ENCODE measurements around the gene LRRC27.

The LRRC27 gene

DNA sequence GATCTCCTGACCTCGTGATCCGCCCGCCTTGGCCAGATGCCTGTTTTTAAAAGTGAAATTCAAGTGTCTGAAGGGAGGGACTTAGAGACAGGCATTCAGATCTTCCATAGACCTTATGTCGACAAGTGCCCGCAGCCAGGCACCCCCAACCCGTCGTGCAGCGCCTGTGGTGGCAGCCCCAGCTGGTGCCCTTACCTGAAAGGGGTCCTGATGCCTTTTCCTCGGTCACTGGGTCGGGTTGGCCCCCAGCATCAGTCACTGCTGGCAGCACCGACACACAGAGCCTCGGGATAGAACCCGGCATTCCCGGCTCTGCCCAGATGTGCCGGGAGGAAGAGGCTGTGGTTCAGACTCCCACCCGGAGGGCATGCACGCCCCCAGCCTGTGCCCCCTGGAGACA, 23.3 kb downstream of the LRRC27 start:
- Histone ChIP-seq H3K4me1 (ENCODE audit: insufficient read depth, low read length) (no peaks in the 10 kb centered on the region), H3K9ac (ENCODE audit: low read depth, low read length) (no peak overlapping the region), H3K27me3 (ENCODE audit: insufficient read depth, low read length) (no peaks in the 10 kb centered on the region), H3K4me3 (ENCODE audit: low read length) (no peak overlapping the region), H3K36me3 (ENCODE audit: insufficient read depth, low read length) (no peaks in the 10 kb centered on the region), H3K27ac (ENCODE audit: low read depth, low read length) (no peak overlapping the region), H3K9me3 (ENCODE audit: insufficient read depth, low read depth, low read length) (no peaks in the 10 kb centered on the region)
- 94% methylated on average over 17 of the region's 17 CpGs for WGBS

DNA sequence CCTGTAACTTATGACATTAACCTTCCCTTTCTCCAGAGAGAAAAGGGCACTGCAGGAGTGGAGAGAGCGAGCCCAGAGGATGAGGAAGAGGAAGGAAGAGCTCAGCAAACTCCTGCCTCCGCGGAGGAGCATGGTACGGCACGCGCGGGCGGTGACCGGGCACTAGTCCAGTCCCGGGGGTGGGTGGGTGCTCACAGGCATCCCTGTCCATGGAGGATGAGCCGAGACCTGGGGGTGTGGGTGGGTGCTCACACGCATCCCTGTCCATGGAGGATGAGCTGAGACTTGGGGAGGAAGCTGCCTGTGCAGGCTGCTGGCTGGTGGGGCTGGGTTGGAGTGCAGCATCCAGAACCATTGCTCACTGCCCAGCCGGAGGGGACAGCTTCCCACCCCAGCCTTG, 23.8 kb downstream of the LRRC27 start:
- WGBS = 94% methylated on average over 13 of the region's 13 CpGs
- no peak overlapping the region for H3K9ac ChIP-seq (ENCODE audit: low read depth, low read length)
- H3K4me1 ChIP-seq (ENCODE audit: insufficient read depth, low read length) = no peaks in the 10 kb centered on the region

DNA sequence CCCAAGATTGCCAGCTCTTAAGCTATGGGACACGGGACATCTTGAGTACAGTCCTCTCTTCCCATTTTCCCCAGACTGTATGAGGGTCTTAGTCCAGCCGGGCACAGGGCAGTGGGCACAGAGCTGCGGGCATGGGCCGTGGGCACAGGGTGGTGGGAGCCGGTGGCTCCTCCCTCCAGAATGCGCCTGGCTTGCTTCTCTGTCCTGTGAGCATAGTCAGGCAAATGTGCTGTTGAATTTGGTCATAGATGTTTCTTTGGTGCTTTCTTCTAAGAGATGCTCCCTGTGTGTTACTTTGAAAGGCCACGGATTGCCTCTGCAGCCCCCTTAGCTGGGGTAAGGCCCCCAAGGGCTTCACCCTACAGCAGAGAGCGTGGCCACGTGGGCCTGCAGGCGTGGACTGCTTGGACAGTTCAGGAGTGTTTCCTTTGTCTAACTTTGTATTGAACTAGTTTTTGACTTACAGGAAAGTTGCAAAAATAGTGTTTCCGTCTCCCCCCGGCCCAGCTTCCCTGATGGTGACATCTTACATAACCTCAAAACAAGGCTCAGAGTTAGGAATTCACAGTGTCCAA, 24.7 kb downstream of the LRRC27 start:
- no peak overlapping the region for H3K9ac ChIP-seq (ENCODE audit: low read depth, low read length)
- no peaks in the 10 kb centered on the region for H3K4me1 ChIP-seq (ENCODE audit: insufficient read depth, low read length)
- WGBS = 90% methylated on average over 12 of the region's 12 CpGs
- no peaks in the 10 kb centered on the region for H3K27me3 ChIP-seq (ENCODE audit: insufficient read depth, low read length)
- no peaks in the 10 kb centered on the region for H3K36me3 ChIP-seq (ENCODE audit: insufficient read depth, low read length)
- no peak overlapping the region for H3K4me3 ChIP-seq (ENCODE audit: low read length)
- H3K9me3 ChIP-seq (ENCODE audit: insufficient read depth, low read depth, low read length) = no peaks in the 10 kb centered on the region
- no peak overlapping the region for H3K27ac ChIP-seq (ENCODE audit: low read depth, low read length)

More for the DNA sequence above, 23.8 kb downstream of the LRRC27 start:
- H3K4me3 ChIP-seq (ENCODE audit: low read length) = no peak overlapping the region
- H3K27ac ChIP-seq (ENCODE audit: low read depth, low read length) = no peak overlapping the region
- no peaks in the 10 kb centered on the region for H3K36me3 ChIP-seq (ENCODE audit: insufficient read depth, low read length)
- no peaks in the 10 kb centered on the region for H3K9me3 ChIP-seq (ENCODE audit: insufficient read depth, low read depth, low read length)
- no peaks in the 10 kb centered on the region for H3K27me3 ChIP-seq (ENCODE audit: insufficient read depth, low read length)

DNA sequence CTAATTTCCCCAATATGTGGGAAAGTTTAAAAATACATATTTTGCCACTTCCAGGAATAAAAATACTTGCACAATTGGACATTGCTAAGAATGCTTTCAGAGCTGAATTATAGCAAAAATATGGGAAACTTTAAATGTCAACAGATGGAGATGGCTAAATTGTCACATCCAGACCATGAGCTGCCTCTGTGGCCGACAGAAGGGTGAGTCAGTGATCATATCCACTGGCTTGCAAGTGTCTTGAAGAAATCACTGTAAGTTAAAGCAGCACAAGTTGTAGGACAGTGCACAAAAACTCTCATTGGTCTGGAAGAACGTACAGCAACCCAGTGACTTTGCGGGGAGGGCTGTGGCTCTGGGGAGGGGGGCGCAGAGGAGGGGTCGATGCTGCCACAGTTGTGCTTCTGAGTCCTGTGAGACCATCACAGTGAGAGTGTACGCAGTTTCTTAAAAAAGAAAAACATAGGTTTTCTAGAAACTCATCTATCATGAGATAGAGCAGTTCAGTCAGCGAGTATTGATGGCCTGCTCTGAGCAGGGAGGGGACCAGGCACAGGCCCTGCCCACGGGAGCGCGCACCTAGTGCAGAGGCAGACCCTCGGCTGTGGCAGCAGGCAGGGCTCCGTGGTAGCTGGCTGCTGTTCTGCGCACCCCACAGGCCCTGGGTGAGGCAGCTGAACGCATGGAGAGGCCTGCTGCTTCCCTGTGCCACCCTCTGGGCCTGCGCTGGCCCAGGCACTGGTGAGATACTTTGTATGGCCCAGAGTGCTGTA, 25.5 kb downstream of the LRRC27 start:
- Histone ChIP-seq H3K4me3 (ENCODE audit: low read length) (no peak overlapping the region), H3K27ac (ENCODE audit: low read depth, low read length) (no peak overlapping the region), H3K4me1 (ENCODE audit: insufficient read depth, low read length) (no peaks in the 10 kb centered on the region), H3K9me3 (ENCODE audit: insufficient read depth, low read depth, low read length) (no peaks in the 10 kb centered on the region), H3K9ac (ENCODE audit: low read depth, low read length) (no peak overlapping the region), H3K27me3 (ENCODE audit: insufficient read depth, low read length) (no peaks in the 10 kb centered on the region), H3K36me3 (ENCODE audit: insufficient read depth, low read length) (no peaks in the 10 kb centered on the region)
- WGBS = 94% methylated on average over 15 of the region's 15 CpGs

DNA sequence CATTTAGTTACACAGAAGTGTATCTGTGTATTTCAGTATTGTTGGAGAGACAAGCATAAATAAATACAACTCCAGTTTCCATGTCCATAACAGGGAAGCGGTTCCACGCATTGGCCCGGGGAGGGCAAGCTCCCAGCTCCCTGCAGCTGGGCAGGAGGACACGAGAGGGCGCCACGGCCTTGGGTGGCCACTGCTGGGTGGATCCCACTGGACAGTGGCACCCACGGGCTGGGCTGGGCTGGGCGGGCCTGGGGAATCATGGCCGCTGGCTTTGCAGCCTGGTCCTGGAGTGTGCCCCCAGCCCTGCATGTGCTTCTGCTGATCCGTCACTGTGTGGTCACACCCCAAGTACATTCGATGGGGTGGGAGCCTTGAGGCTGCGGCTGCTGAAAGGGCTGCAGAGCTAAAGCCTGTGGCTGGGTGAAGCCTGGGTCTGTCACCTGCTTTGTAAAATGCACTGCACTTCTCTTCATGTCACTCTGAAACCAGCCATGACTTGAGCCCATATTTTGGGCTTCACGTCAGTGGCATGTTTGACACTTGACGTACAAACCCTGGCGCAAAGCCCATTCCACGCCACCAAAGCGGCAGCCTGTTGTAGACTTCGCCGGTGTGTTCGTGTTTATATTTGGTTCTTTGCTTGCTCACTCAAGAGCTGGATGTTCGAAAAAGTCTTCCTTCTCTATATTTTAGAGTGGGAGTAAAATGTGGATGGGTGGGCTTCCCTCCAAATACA, 27.5 kb downstream of the LRRC27 start:
- no peak overlapping the region for H3K27ac ChIP-seq (ENCODE audit: low read depth, low read length)
- H3K27me3 ChIP-seq (ENCODE audit: insufficient read depth, low read length) = no peaks in the 10 kb centered on the region
- no peaks in the 10 kb centered on the region for H3K4me1 ChIP-seq (ENCODE audit: insufficient read depth, low read length)
- no peak overlapping the region for H3K9ac ChIP-seq (ENCODE audit: low read depth, low read length)
- no peaks in the 10 kb centered on the region for H3K36me3 ChIP-seq (ENCODE audit: insufficient read depth, low read length)
- H3K4me3 ChIP-seq (ENCODE audit: low read length) = no peak overlapping the region
- WGBS = 85% methylated on average over 20 of the region's 21 CpGs
- no peaks in the 10 kb centered on the region for H3K9me3 ChIP-seq (ENCODE audit: insufficient read depth, low read depth, low read length)

DNA sequence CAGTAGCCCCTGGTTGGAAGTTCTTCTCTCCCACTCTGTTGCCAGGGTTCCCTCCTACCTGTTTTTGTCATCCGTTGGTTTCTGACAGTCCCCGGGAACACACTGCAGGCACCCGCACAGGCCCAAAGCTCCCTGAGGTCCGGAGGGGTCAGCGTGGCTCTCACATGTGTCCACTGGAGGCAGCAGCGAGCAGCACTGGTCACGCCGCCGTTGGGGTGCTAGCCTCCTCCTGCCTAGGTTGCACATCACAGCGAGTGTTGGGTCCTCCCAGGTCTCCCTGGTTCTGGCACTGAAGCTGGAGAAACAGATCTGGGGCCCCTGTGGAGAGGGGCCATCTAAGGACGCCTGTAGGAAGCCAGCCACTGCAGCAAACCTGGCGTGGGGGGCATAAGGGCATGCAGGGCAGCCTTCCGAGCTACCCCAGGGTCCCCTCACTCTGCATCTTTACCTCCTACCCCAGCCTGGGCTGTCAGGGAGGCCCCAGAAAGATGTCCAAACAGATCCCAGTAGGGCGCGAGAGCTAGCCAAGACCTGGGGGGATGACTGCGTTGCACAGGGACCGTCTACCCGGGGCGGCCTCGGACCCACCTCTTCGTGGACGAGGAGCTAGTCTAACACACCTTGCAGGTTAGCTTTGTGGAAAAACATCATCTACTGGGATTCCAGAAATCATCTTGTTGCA, 28.9 kb downstream of the LRRC27 start:
- Histone ChIP-seq H3K9me3 (ENCODE audit: insufficient read depth, low read depth, low read length) (no peaks in the 10 kb centered on the region), H3K27ac (ENCODE audit: low read depth, low read length) (no peak overlapping the region), H3K4me1 (ENCODE audit: insufficient read depth, low read length) (no peaks in the 10 kb centered on the region), H3K36me3 (ENCODE audit: insufficient read depth, low read length) (no peaks in the 10 kb centered on the region), H3K9ac (ENCODE audit: low read depth, low read length) (no peak overlapping the region), H3K4me3 (ENCODE audit: low read length) (no peak overlapping the region), H3K27me3 (ENCODE audit: insufficient read depth, low read length) (no peaks in the 10 kb centered on the region)
- 64% methylated on average over 22 of the region's 22 CpGs for WGBS

DNA sequence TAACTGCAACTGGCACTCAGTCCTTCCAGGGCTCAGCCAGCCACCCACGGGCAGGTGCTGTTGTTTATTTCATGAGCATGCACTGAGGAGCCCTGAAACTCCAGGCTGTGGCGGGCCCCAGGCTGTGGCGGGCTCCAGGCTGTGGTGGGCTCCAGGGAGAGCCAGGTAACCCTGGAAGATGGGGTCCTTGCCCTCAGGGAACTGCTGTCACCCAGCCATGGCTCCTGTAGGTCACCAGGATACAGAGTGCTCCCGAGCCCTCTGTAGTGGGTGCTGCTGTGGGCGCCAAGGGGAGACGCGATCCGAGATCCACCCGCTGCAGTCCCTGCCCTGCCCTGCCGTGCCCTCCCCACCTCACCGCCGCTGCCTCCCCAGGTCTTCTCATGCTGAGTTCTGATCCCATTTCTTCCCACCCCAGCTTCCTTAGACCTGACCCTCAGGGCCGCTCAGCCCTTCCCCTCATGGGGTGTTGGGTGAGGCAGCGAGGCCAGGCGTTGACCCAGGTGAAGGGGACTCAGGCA, 29.6 kb downstream of the LRRC27 start:
- 88% methylated on average over 15 of the region's 15 CpGs for WGBS
- no peak overlapping the region for H3K27ac ChIP-seq (ENCODE audit: low read depth, low read length)
- no peaks in the 10 kb centered on the region for H3K27me3 ChIP-seq (ENCODE audit: insufficient read depth, low read length)
- H3K4me3 ChIP-seq (ENCODE audit: low read length) = no peak overlapping the region
- no peak overlapping the region for H3K9ac ChIP-seq (ENCODE audit: low read depth, low read length)
- H3K36me3 ChIP-seq (ENCODE audit: insufficient read depth, low read length) = no peaks in the 10 kb centered on the region
- no peaks in the 10 kb centered on the region for H3K9me3 ChIP-seq (ENCODE audit: insufficient read depth, low read depth, low read length)
- H3K4me1 ChIP-seq (ENCODE audit: insufficient read depth, low read length) = no peaks in the 10 kb centered on the region

DNA sequence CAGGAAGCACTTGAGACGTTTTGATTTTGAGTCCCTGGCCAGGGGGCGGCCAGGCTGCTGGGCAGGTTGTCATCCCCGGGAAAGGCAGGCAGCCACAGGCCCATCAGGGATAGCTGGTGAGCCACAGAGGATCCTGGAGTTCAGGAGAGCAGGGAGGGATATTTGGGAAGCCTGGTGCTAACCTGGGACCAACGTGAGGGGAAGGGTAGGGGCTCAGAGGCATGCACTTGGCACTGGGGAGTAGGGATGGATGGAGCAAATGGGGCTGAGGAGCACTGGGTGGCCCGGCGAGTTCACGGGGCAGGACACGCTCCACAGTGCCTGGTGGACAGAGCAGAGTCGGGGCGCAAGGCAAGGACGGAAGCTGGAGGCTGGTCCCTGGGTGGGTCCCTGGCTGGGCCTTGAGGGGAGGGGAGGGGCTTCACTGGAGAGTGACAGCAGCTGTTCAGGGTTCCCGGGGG, 30.2 kb downstream of the LRRC27 start:
- no peaks in the 10 kb centered on the region for H3K36me3 ChIP-seq (ENCODE audit: insufficient read depth, low read length)
- H3K27me3 ChIP-seq (ENCODE audit: insufficient read depth, low read length) = no peaks in the 10 kb centered on the region
- no peak overlapping the region for H3K4me3 ChIP-seq (ENCODE audit: low read length)
- 86% methylated on average over 12 of the region's 12 CpGs for WGBS
- H3K27ac ChIP-seq (ENCODE audit: low read depth, low read length) = no peak overlapping the region
- H3K4me1 ChIP-seq (ENCODE audit: insufficient read depth, low read length) = no peaks in the 10 kb centered on the region
- H3K9ac ChIP-seq (ENCODE audit: low read depth, low read length) = no peak overlapping the region
- H3K9me3 ChIP-seq (ENCODE audit: insufficient read depth, low read depth, low read length) = no peaks in the 10 kb centered on the region

DNA sequence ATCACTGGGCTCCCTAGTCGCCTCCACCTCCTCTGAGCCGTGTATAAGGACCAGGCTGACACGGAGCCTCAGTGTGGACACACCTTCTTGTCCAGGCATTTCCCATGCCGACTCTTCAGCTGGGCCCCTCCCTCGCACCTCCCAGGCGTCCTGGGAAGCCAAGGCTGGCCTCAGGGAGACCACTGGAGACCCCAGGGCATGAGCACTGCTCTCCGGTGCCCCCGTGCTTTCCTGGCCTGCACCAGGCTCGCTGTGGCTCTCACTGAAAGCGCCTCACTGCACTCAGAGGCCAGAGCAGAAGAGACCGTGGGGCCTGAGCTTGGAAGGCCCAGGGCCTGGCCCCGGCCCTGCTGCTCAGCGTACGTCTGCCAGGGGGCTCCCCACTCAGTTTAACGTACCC, 31.4 kb downstream of the LRRC27 start:
- WGBS = 86% methylated on average over 15 of the region's 15 CpGs
- H3K9me3 ChIP-seq (ENCODE audit: insufficient read depth, low read depth, low read length) = no peaks in the 10 kb centered on the region
- H3K27ac ChIP-seq (ENCODE audit: low read depth, low read length) = no peak overlapping the region
- no peaks in the 10 kb centered on the region for H3K27me3 ChIP-seq (ENCODE audit: insufficient read depth, low read length)
- H3K9ac ChIP-seq (ENCODE audit: low read depth, low read length) = no peak overlapping the region
- H3K4me1 ChIP-seq (ENCODE audit: insufficient read depth, low read length) = no peaks in the 10 kb centered on the region
- H3K36me3 ChIP-seq (ENCODE audit: insufficient read depth, low read length) = no peaks in the 10 kb centered on the region
- no peak overlapping the region for H3K4me3 ChIP-seq (ENCODE audit: low read length)

DNA sequence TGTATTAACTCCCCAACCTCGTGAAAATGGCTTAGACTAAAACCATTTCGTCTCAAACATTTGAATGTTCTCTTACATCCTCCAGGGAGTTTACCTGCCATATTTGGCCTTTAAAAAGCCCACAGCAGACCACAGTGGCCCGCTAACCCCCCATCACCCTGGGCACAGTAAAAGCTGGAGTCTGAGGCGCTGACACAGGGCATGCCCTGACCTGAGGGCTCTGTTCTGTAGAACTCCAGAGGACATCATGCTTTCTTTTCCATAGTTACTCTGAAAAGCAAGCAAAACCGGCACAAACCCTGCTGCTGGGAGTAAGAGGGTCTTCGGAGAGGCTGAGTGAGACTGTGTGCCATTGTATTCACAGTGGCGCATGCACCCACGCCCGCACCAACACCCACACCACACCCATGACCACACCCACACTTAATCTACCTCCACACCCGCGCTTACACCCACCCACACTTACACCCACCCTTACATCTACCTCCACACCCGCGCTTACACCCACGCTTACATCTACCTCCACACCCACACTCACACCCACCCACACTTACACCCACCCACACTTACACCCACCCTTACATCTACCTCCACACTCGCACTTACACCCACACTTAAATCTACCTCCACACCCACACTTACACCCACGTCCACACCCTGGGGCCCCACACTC, 32.1 kb downstream of the LRRC27 start:
- H3K27ac ChIP-seq (ENCODE audit: low read depth, low read length) = no peak overlapping the region
- H3K27me3 ChIP-seq (ENCODE audit: insufficient read depth, low read length) = no peaks in the 10 kb centered on the region
- no peaks in the 10 kb centered on the region for H3K4me1 ChIP-seq (ENCODE audit: insufficient read depth, low read length)
- no peak overlapping the region for H3K4me3 ChIP-seq (ENCODE audit: low read length)
- no peak overlapping the region for H3K9ac ChIP-seq (ENCODE audit: low read depth, low read length)
- no peaks in the 10 kb centered on the region for H3K9me3 ChIP-seq (ENCODE audit: insufficient read depth, low read depth, low read length)
- no peaks in the 10 kb centered on the region for H3K36me3 ChIP-seq (ENCODE audit: insufficient read depth, low read length)
- 59% methylated on average over 14 of the region's 16 CpGs for WGBS
